OCI-LY3 (cell line): ENCODE data around the gene DDX10.

ENCODE experiments used
- H2AFZ ChIP-seq: fragments of 200-600, 300-600 bp; shearing (Covaris generic); 2 replicates; pipeline ENCODE4 v1.6.0; 2014; ENCODE audit warnings: antibody characterized with exemption, low read depth, low read length
- H3K27ac ChIP-seq: fragments of 200-600, 300-600 bp; sonication (generic); 2 replicates; pipeline ENCODE4 v1.5.1; 2014; ENCODE audit warnings: mild to moderate bottlenecking, low read length, moderate library complexity, mixed read lengths
- H3K27me3 ChIP-seq: fragments of 200-600, 300-600 bp; sonication (generic); 2 replicates; pipeline ENCODE4 v1.6.1; 2014; ENCODE audit warnings: low read depth, low read length, mixed read lengths
- H3K36me3 ChIP-seq: fragments of 200-600, 300-600 bp; sonication (generic); replicated peaks from 2 replicates; pipeline ENCODE3; 2014; ENCODE audit warnings: low read depth, low read length, mixed read lengths
- H3K4me1 ChIP-seq: fragments of 300-600, 200-600 bp; sonication (generic); 2 replicates; pipeline ENCODE4 v1.6.1; 2014; ENCODE audit warnings: low read length, mixed read lengths
- H3K4me2 ChIP-seq: fragments of 200-600, 300-600 bp; sonication (generic); 2 replicates; pipeline ENCODE4 v1.6.1; 2014; ENCODE audit warnings: low read length, mixed read lengths
- H3K4me3 ChIP-seq: fragments of 300-600, 200-600 bp; sonication (generic); 2 replicates; pipeline ENCODE4 v1.5.1; 2014; ENCODE audit warnings: antibody characterized with exemption, mild to moderate bottlenecking, low read length, moderate library complexity
- H3K79me2 ChIP-seq: fragments of 300-600, 200-600 bp; shearing (Covaris generic); 2 replicates; pipeline ENCODE4 v1.6.1; 2014; ENCODE audit warnings: mild to moderate bottlenecking, low read length, mixed read lengths
- H3K9ac ChIP-seq: fragments of 300-600, 200-600 bp; shearing (Covaris generic); 2 replicates; pipeline ENCODE4 v1.6.0; 2014; ENCODE audit warnings: mild to moderate bottlenecking, low read length, moderate library complexity
- H3K9me3 ChIP-seq: fragments of 200-600, 300-600 bp; shearing (Covaris generic); 2 replicates; pipeline ENCODE4 v1.6.1; 2014; ENCODE audit warnings: low read length, mixed read lengths; ENCODE audit not compliant: insufficient read depth
- H4K20me1 ChIP-seq: fragments of 200-600, 300-600 bp; sonication (generic); 2 replicates; pipeline ENCODE4 v1.6.1; 2016; ENCODE audit warnings: low read length, mixed read lengths; ENCODE audit not compliant: insufficient read depth
- CTCF ChIP-seq: fragments of 200-600, 300-600 bp; sonication (generic); IDR thresholded peaks from 2 replicates; pipeline ENCODE4 v1.5.1; 2014; ENCODE audit warnings: antibody characterized with exemption, low read length, low read depth
- EZH2phosphoT487 ChIP-seq: fragments of 200-600 bp; shearing (Covaris generic); IDR thresholded peaks from 2 replicates; pipeline ENCODE4 v1.6.1; 2018; ENCODE audit warnings: antibody characterized with exemption, mixed run types, low read depth

Gene DDX10

GRCh38 chr11:108909921-108910320 is 245.1 kb downstream of the DDX10 start:
- Histone ChIP-seq H2AFZ (no peak overlapping the region), H3K79me2 (no peaks in the 10 kb centered on the region), H3K9ac (no peak overlapping the region), H3K4me1 (no peaks in the 10 kb centered on the region), H4K20me1 (no peaks in the 10 kb centered on the region), H3K4me3 (no peak overlapping the region), H3K27me3 (no peaks in the 10 kb centered on the region), H3K36me3 (no peaks in the 10 kb centered on the region), H3K9me3 (no peaks in the 10 kb centered on the region), H3K4me2 (no peak overlapping the region), H3K27ac (no peak overlapping the region)
- TF ChIP-seq EZH2phosphoT487 (no peak), CTCF (no peak)

GRCh38 chr11:108912581-108912980 is 247.7 kb downstream of the DDX10 start:
- H3K27ac ChIP-seq: no peak overlapping the region
- TF ChIP-seq EZH2phosphoT487: no peak
- no peak for TF ChIP-seq CTCF
- H3K4me1 ChIP-seq: no peaks in the 10 kb centered on the region
- no peak overlapping the region for H3K9ac ChIP-seq
- no peak overlapping the region for H3K4me3 ChIP-seq
- H3K27me3 ChIP-seq: no peaks in the 10 kb centered on the region
- H3K79me2 ChIP-seq: no peaks in the 10 kb centered on the region
- H3K36me3 ChIP-seq: no peaks in the 10 kb centered on the region
- H2AFZ ChIP-seq: no peak overlapping the region
- H3K4me2 ChIP-seq: no peak overlapping the region
- H3K9me3 ChIP-seq: no peaks in the 10 kb centered on the region
- H4K20me1 ChIP-seq: no peaks in the 10 kb centered on the region

GRCh38 chr11:108913204-108913603 is 248.3 kb downstream of the DDX10 start:
- Histone ChIP-seq H3K9ac (no peak overlapping the region), H4K20me1 (no peaks in the 10 kb centered on the region), H2AFZ (no peak overlapping the region), H3K79me2 (no peaks in the 10 kb centered on the region), H3K36me3 (no peaks in the 10 kb centered on the region), H3K9me3 (no peaks in the 10 kb centered on the region), H3K4me2 (no peak overlapping the region), H3K27me3 (no peaks in the 10 kb centered on the region), H3K27ac (no peak overlapping the region), H3K4me1 (no peaks in the 10 kb centered on the region), H3K4me3 (no peak overlapping the region)
- no peak for TF ChIP-seq CTCF
- TF ChIP-seq EZH2phosphoT487: no peak

- Histone ChIP-seq H3K4me3 (no peak overlapping the region), H3K27me3 (no peaks in the 10 kb centered on the region), H3K4me1 (no peaks in the 10 kb centered on the region), H3K36me3 (no peaks in the 10 kb centered on the region), H3K9ac (no peak overlapping the region), H4K20me1 (no peaks in the 10 kb centered on the region), H3K79me2 (no peaks in the 10 kb centered on the region), H3K4me2 (no peak overlapping the region), H2AFZ (no peak overlapping the region), H3K27ac (no peak overlapping the region), H3K9me3 (no peaks in the 10 kb centered on the region)
- TF ChIP-seq EZH2phosphoT487 (no peak), CTCF (no peak)
These were observed 249.3 kb downstream of the DDX10 start for GRCh38 chr11:108914211-108914610.
